K562 (cell line): ENCODE data around the gene PDE1A.

Experiments
- POLR2A ChIP-seq: fragments of 450-650 bp; conservative IDR thresholded peaks from 2 replicates; pipeline ENCODE4 v1.6.1; 2016
- ZBTB17 ChIP-seq: fragments of 450-650 bp; formaldehyde crosslinking; IDR thresholded peaks from 2 replicates; pipeline ENCODE4 v1.4.0; 2020; ENCODE audit warnings: mild to moderate bottlenecking

- no peak for TF ChIP-seq ZBTB17
- TF ChIP-seq POLR2A: no peak
Measured at GRCh38 chr2:182384860-182385259, 42.0 kb downstream of the PDE1A start.
